ENCODE results near the gene CERS6.

- no peak for TF ChIP-seq ARNT (IDR thresholded peaks at IDR 0.05)
- TF ChIP-seq ELF4 (IDR thresholded peaks at IDR 0.05), result no peak
- no peak for TF ChIP-seq SP1 (IDR thresholded peaks at IDR 0.05)
- no peak for TF ChIP-seq FOXM1 (IDR thresholded peaks at IDR 0.05; ENCODE audit: borderline replicate concordance)
- TF ChIP-seq HDGF (IDR thresholded peaks at IDR 0.05; ENCODE audit: borderline replicate concordance), result no peak
- TF ChIP-seq L3MBTL2 (conservative IDR thresholded peaks at IDR 0.05), result no peak
- TF ChIP-seq NFRKB (IDR thresholded peaks at IDR 0.05), result no peak
- TF ChIP-seq LEF1 (IDR thresholded peaks at IDR 0.05; ENCODE audit: borderline replicate concordance), result no peak
Observed at GRCh38 chr2:168645696-168646338, 189.7 kb downstream of the CERS6 start.

Data from HEK293T (cell line).